WTC11 (cell line): ENCODE data around the gene CCDC83. TPM values are rescaled to one million over a fixed set of nuclear protein-coding genes. Genes with fewer than 3 reads are reported as not detected.

ENCODE experiments used
- ATAC-seq: fragments of 200-7000 bp; cut with Tn5 transposase; 2 replicates; pipeline ENCODE4 v1.10.0; 2021; ENCODE audit warnings: mild to moderate bottlenecking, moderate library complexity
- CTCF ChIA-PET: fragments of 300-600 bp; sonication (Branson Sonifier 250); formaldehyde crosslinking; loops from one replicate; lab custom pipeline; 2021; ENCODE audit warnings: antibody characterized with exemption; lab: Charles Lee
- POLR2A ChIA-PET: fragments of 350-600 bp; sonication (Branson Sonifier 250); formaldehyde crosslinking; loops from one replicate; lab custom pipeline; 2021; ENCODE audit warnings: antibody characterized with exemption; lab: Charles Lee
- DNase-seq: peaks from one replicate; pipeline ENCODE4 v3.0.0; 2021; ENCODE audit warnings: low spot score
- H3K27ac Mint-ChIP-seq: 2 replicates; pipeline ENCODE4 v1.8.0; 2021; ENCODE audit warnings: mixed read lengths
- H3K27me3 Mint-ChIP-seq: 2 replicates; pipeline ENCODE4 v1.8.0; 2021; ENCODE audit warnings: low read depth, mild to moderate bottlenecking, moderate library complexity, mixed read lengths
- H3K36me3 Mint-ChIP-seq: 2 replicates; pipeline ENCODE4 v1.8.0; 2021; ENCODE audit warnings: mixed read lengths
- H3K4me1 Mint-ChIP-seq: 2 replicates; pipeline ENCODE4 v1.8.0; 2022; ENCODE audit warnings: mixed read lengths
- H3K4me3 Mint-ChIP-seq: 2 replicates; pipeline ENCODE4 v1.8.0; 2021; ENCODE audit warnings: mild to moderate bottlenecking, moderate library complexity, mixed read lengths
- H3K9me3 Mint-ChIP-seq: 2 replicates; pipeline ENCODE4 v1.8.0; 2021; ENCODE audit warnings: mixed read lengths
- ATF1 ChIP-seq: sonication (generic); formaldehyde crosslinking; IDR thresholded peaks from 2 replicates; pipeline ENCODE4 v1.8.1; 2023; ENCODE audit warnings: mild to moderate bottlenecking, moderate library complexity, missing genetic modification reagents
- ATF3 ChIP-seq: sonication (generic); formaldehyde crosslinking; conservative IDR thresholded peaks from 2 replicates; pipeline ENCODE4 v1.8.1; 2022; ENCODE audit warnings: mild to moderate bottlenecking, missing genetic modification reagents
- ATF6 ChIP-seq: sonication (generic); formaldehyde crosslinking; IDR thresholded peaks from 2 replicates; pipeline ENCODE4 v1.8.1; 2023; ENCODE audit warnings: mild to moderate bottlenecking, missing genetic modification reagents
- CBFB ChIP-seq: sonication (generic); formaldehyde crosslinking; IDR thresholded peaks from 2 replicates; pipeline ENCODE4 v1.8.1; 2022; ENCODE audit warnings: mild to moderate bottlenecking, low read depth, missing genetic modification reagents
- CDX4 ChIP-seq: fragments of 250-450 bp; sonication (Bioruptor Pico); IDR thresholded peaks from 2 replicates; pipeline ENCODE4 v1.9.0; 2021; ENCODE audit warnings: moderate library complexity, mild to moderate bottlenecking, inconsistent platforms, borderline replicate concordance
- HMGA2 ChIP-seq: fragments of 250-450 bp; sonication (Bioruptor Pico); IDR thresholded peaks from 2 replicates; pipeline ENCODE4 v1.4.0; 2021; ENCODE audit warnings: mild to moderate bottlenecking, moderate library complexity
- IRF1 ChIP-seq: sonication (generic); formaldehyde crosslinking; IDR thresholded peaks from 2 replicates; pipeline ENCODE4 v1.8.0; 2023; ENCODE audit warnings: missing genetic modification reagents
- MXD4 ChIP-seq: fragments of 250-450 bp; sonication (Bioruptor Pico); IDR thresholded peaks from 2 replicates; pipeline ENCODE4 v1.8.0; 2021; ENCODE audit warnings: mild to moderate bottlenecking, moderate library complexity, borderline replicate concordance
- MYBL2 ChIP-seq: sonication (generic); formaldehyde crosslinking; IDR thresholded peaks from 2 replicates; pipeline ENCODE4 v1.8.1; 2023; ENCODE audit warnings: mild to moderate bottlenecking, moderate library complexity, missing genetic modification reagents
- NFE2L1 ChIP-seq: sonication (generic); formaldehyde crosslinking; IDR thresholded peaks from 2 replicates; pipeline ENCODE4 v1.8.1; 2023; ENCODE audit warnings: missing genetic modification reagents
- SMAD3 ChIP-seq: sonication (generic); formaldehyde crosslinking; IDR thresholded peaks from 2 replicates; pipeline ENCODE4 v1.8.0; 2022; ENCODE audit warnings: missing genetic modification reagents, mild to moderate bottlenecking, borderline replicate concordance
- USF1 ChIP-seq: sonication (generic); formaldehyde crosslinking; IDR thresholded peaks from 2 replicates; pipeline ENCODE4 v1.8.0; 2022; ENCODE audit warnings: mild to moderate bottlenecking, missing genetic modification reagents
- ZNF219 ChIP-seq: sonication (generic); formaldehyde crosslinking; IDR thresholded peaks from 2 replicates; pipeline ENCODE4 v1.8.0; 2023; ENCODE audit warnings: missing genetic modification reagents, mild to moderate bottlenecking, borderline replicate concordance
- ZNF232 ChIP-seq: sonication (generic); formaldehyde crosslinking; IDR thresholded peaks from 2 replicates; pipeline ENCODE4 v1.8.0; 2022; ENCODE audit warnings: mild to moderate bottlenecking, missing genetic modification reagents
- ZNF263 ChIP-seq: sonication (generic); formaldehyde crosslinking; IDR thresholded peaks from 2 replicates; pipeline ENCODE4 v1.8.1; 2022; ENCODE audit warnings: low read depth, mild to moderate bottlenecking, moderate library complexity, missing genetic modification reagents
- ZNF671 ChIP-seq: fragments of 250-450 bp; sonication (Bioruptor Pico); IDR thresholded peaks from 2 replicates; pipeline ENCODE4 v1.8.0; 2021; ENCODE audit warnings: mild to moderate bottlenecking
- total RNA-seq: library from RNA; stranded (reverse); gene quantifications from 3 replicates; pipeline ENCODE4 v1.2.3, GENCODE V29; 2021
- TF ChIP-seq, protein P1 (sequence below): fragments of 250-450 bp; sonication (Bioruptor Pico); IDR thresholded peaks from 2 replicates; pipeline ENCODE4 v2.1.2; 2022; ENCODE audit warnings: mild to moderate bottlenecking, moderate library complexity
- TF ChIP-seq, protein P2 (sequence below): sonication (generic); formaldehyde crosslinking; IDR thresholded peaks from 2 replicates; pipeline ENCODE4 v1.8.1; 2023; ENCODE audit warnings: mild to moderate bottlenecking, moderate library complexity, missing genetic modification reagents

CCDC83 gene
- total RNA-seq, 1 experiment from 2014 or later = not detected

- no peak for ATAC-seq
- POLR2A ChIA-PET = no interaction called here
- peaks cover 45% of the 10 kb centered on the region for H3K27me3 Mint-ChIP-seq
These were observed 41.5 kb upstream of the CCDC83 start for GRCh38 chr11:85813721-85814120.

More at GRCh38 chr11:85813721-85814120, 41.5 kb upstream of the CCDC83 start:
- Mint-ChIP-seq H3K9me3 (no peaks in the 10 kb centered on the region), H3K27ac (no peak overlapping the region), H3K4me1 (peaks cover 16% of the 10 kb centered on the region), H3K36me3 (no peaks in the 10 kb centered on the region), H3K4me3 (no peak overlapping the region)
- TF ChIP-seq ZNF671 (CRISPR knock-in tag) (no peak), ZNF219 (no peak), ZNF232 (CRISPR knock-in tag) (no peak), HMGA2 (no peak), NFE2L1 (no peak), ATF1 (CRISPR knock-in tag) (no peak), ATF3 (CRISPR knock-in tag) (no peak), CDX4 (no peak), SMAD3 (CRISPR knock-in tag) (no peak), CBFB (no peak), MXD4 (CRISPR knock-in tag) (no peak), USF1 (CRISPR knock-in tag) (no peak), ATF6 (CRISPR knock-in tag) (no peak), MYBL2 (no peak), ZNF263 (CRISPR knock-in tag) (no peak), IRF1 (no peak)
- TF ChIP-seq, protein P1, sequence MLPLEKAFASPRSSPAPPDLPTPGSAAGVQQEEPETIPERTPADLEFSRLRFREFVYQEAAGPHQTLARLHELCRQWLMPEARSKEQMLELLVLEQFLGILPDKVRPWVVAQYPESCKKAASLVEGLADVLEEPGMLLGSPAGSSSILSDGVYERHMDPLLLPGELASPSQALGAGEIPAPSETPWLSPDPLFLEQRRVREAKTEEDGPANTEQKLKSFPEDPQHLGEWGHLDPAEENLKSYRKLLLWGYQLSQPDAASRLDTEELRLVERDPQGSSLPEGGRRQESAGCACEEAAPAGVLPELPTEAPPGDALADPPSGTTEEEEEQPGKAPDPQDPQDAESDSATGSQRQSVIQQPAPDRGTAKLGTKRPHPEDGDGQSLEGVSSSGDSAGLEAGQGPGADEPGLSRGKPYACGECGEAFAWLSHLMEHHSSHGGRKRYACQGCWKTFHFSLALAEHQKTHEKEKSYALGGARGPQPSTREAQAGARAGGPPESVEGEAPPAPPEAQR (CRISPR knock-in tag) = no peak
- TF ChIP-seq, protein P2, sequence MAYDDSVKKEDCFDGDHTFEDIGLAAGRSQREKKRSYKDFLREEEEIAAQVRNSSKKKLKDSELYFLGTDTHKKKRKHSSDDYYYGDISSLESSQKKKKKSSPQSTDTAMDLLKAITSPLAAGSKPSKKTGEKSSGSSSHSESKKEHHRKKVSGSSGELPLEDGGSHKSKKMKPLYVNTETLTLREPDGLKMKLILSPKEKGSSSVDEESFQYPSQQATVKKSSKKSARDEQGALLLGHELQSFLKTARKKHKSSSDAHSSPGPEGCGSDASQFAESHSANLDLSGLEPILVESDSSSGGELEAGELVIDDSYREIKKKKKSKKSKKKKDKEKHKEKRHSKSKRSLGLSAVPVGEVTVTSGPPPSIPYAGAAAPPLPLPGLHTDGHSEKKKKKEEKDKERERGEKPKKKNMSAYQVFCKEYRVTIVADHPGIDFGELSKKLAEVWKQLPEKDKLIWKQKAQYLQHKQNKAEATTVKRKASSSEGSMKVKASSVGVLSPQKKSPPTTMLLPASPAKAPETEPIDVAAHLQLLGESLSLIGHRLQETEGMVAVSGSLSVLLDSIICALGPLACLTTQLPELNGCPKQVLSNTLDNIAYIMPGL = no peak
- CTCF ChIA-PET = interaction anchor here (0.5 to 0.9 kb wide), 2 partner anchors 13 to 473 kb away, joined by 3 to 4 read pairs; no protein-coding TSS in a partner anchor
- DNase-seq = no peak
